Esophagus (tissue), 2 donors: ENCODE data around the gene DNAJB12. TPM values are rescaled to one million over a fixed set of nuclear protein-coding genes. Genes with fewer than 3 reads are reported as not detected.

Source experiments
- H3K27ac ChIP-seq, 2 donors: one replicate each; pipeline ENCODE4 v1.5.1; 2013; ENCODE audit warnings: low read depth in 2 of 2, mild to moderate bottlenecking in 2 of 2, inconsistent platforms in 1 of 2, low read length in 1 of 2, moderate library complexity in 1 of 2
- H3K27me3 ChIP-seq, 2 donors: one replicate each; pipeline ENCODE4 v1.6.1; 2013; ENCODE audit warnings: low read length in 2 of 2, control low read depth in 1 of 2, mild to moderate bottlenecking in 1 of 2; ENCODE audit not compliant: insufficient read depth in 2 of 2, control insufficient read depth in 1 of 2
- H3K36me3 ChIP-seq, 2 donors: one replicate each; pipeline ENCODE4 v1.6.1; 2013; ENCODE audit warnings: low read length in 1 of 2; ENCODE audit not compliant: control insufficient read depth in 2 of 2, insufficient read depth in 2 of 2
- H3K4me1 ChIP-seq, 2 donors: one replicate each; pipeline ENCODE4 v1.6.1; 2013; ENCODE audit warnings: low read length in 1 of 2; ENCODE audit not compliant: control insufficient read depth in 2 of 2, insufficient read depth in 2 of 2
- H3K4me3 ChIP-seq, 2 donors: one replicate each; pipeline ENCODE4 v1.5.1; 2013; ENCODE audit warnings: low read length in 2 of 2, mild to moderate bottlenecking in 2 of 2, low read depth in 1 of 2, moderate library complexity in 1 of 2
- H3K9me3 ChIP-seq, 2 donors: one replicate each; pipeline ENCODE4 v1.6.1; 2013; ENCODE audit warnings: mild to moderate bottlenecking in 2 of 2, low read depth in 1 of 2, low read length in 1 of 2, moderate library complexity in 1 of 2; ENCODE audit not compliant: control insufficient read depth in 2 of 2, insufficient read depth in 1 of 2
- WGBS, 2 donors: extraction: QIAGEN DNeasy Blood & Tissue Kit; methylation state at CpG; one replicate each; pipeline ENCODE4 v1.1.7; 2013; 5-methylcytosine and 5-hydroxymethylcytosine counted together
- polyA plus RNA-seq, 2 donors: library from polyadenylated mRNA; stranded (reverse); fragments of 200-250 nt; gene quantifications; one replicate each; pipeline ENCODE4 v1.2.3, GENCODE V29; 2013
- donor health status: healthy with polysubstance abuse.
- donor health status: Bipolar disorder and iron deficiency.

The DNAJB12 gene
- polyA plus RNA-seq, 2 donors, result 18.4 to 20.7 TPM

- H3K9me3 ChIP-seq, result no peaks in the 10 kb centered on the region
- peaks cover 20 to 44% of the 10 kb centered on the region in 2 donors for H3K4me1 ChIP-seq
- 1 to 2% methylated on average over 35 to 60 of the region's 60 CpGs for WGBS, 2 donors
- H3K27ac ChIP-seq, result peak overlapping the region; percentile 94 to 97
- H3K27me3 ChIP-seq, result no peaks in the 10 kb centered on the region
- no peaks in the 10 kb centered on the region for H3K36me3 ChIP-seq
- peak overlapping the region; percentile 35 to 46 for H3K4me3 ChIP-seq
These were observed 35.1 kb downstream of the DNAJB12 start for GRCh38 chr10:72319416-72320254.

- H3K27ac ChIP-seq, result peak overlapping the region; percentile 94 to 97
- no peaks in the 10 kb centered on the region for H3K27me3 ChIP-seq
- H3K36me3 ChIP-seq, result no peaks in the 10 kb centered on the region
- 60 to 67% methylated on average over 10 of the region's 10 CpGs for WGBS, 2 donors
- peak overlapping the region in 1 of 2 donors; percentile 35 for H3K4me3 ChIP-seq
- no peaks in the 10 kb centered on the region for H3K9me3 ChIP-seq
- H3K4me1 ChIP-seq, result peaks cover 18 to 43% of the 10 kb centered on the region in 2 donors
These were observed 36.1 kb downstream of the DNAJB12 start for GRCh38 chr10:72318418-72319262.

- no peaks in the 10 kb centered on the region for H3K9me3 ChIP-seq
- 60 to 69% methylated on average over 12 of the region's 12 CpGs for WGBS, 2 donors
- peaks cover 12 to 26% of the 10 kb centered on the region in 2 donors for H3K4me1 ChIP-seq
- no peak overlapping the region for H3K4me3 ChIP-seq
- peak overlapping the region in 1 of 2 donors; percentile 93 for H3K27ac ChIP-seq
- no peaks in the 10 kb centered on the region for H3K36me3 ChIP-seq
- H3K27me3 ChIP-seq, result no peaks in the 10 kb centered on the region
These were observed 37.8 kb downstream of the DNAJB12 start for GRCh38 chr10:72316748-72317435.

GRCh38 chr10:72316386-72316700 is 38.4 kb downstream of the DNAJB12 start:
- no peaks in the 10 kb centered on the region for H3K9me3 ChIP-seq
- peaks cover 10 to 24% of the 10 kb centered on the region in 2 donors for H3K4me1 ChIP-seq
- H3K36me3 ChIP-seq, result no peaks in the 10 kb centered on the region
- H3K4me3 ChIP-seq, result no peak overlapping the region
- H3K27ac ChIP-seq, result peak overlapping the region; percentile 77 to 93
- WGBS, 2 donors, result 59 to 68% methylated on average over 3 of the region's 3 CpGs
- no peaks in the 10 kb centered on the region for H3K27me3 ChIP-seq

GRCh38 chr10:72315611-72316385 is 38.9 kb downstream of the DNAJB12 start:
- Histone ChIP-seq H3K9me3 (no peaks in the 10 kb centered on the region), H3K4me3 (no peak overlapping the region), H3K4me1 (peaks cover 9 to 21% of the 10 kb centered on the region in 2 donors), H3K27ac (peak overlapping the region; percentile 77 to 93), H3K27me3 (no peaks in the 10 kb centered on the region), H3K36me3 (no peaks in the 10 kb centered on the region)
- 16 to 18% methylated on average over 2 of the region's 2 CpGs for WGBS, 2 donors

- no peaks in the 10 kb centered on the region for H3K36me3 ChIP-seq
- no peaks in the 10 kb centered on the region for H3K9me3 ChIP-seq
- H3K27ac ChIP-seq, result peak overlapping the region; percentile 77 to 93
- no peak overlapping the region for H3K4me3 ChIP-seq
- H3K4me1 ChIP-seq, result peaks cover 13 to 19% of the 10 kb centered on the region in 2 donors
- 25 to 29% methylated on average over 7 of the region's 7 CpGs for WGBS, 2 donors
- H3K27me3 ChIP-seq, result no peaks in the 10 kb centered on the region
These were observed 39.7 kb downstream of the DNAJB12 start for GRCh38 chr10:72315054-72315453.

- Histone ChIP-seq H3K4me3 (no peak overlapping the region), H3K27me3 (no peaks in the 10 kb centered on the region), H3K9me3 (no peaks in the 10 kb centered on the region), H3K27ac (peak overlapping the region; percentile 59 to 77), H3K4me1 (peaks cover 15 to 25% of the 10 kb centered on the region in 2 donors), H3K36me3 (no peaks in the 10 kb centered on the region)
- WGBS, 2 donors, result 95 to 96% methylated on average over 7 of the region's 7 CpGs
These were observed 40.5 kb downstream of the DNAJB12 start for GRCh38 chr10:72314263-72314662.

GRCh38 chr10:72312865-72313391 is 41.8 kb downstream of the DNAJB12 start:
- peaks cover 18 to 37% of the 10 kb centered on the region in 2 donors for H3K4me1 ChIP-seq
- WGBS, 2 donors, result 94 to 95% methylated on average over 8 of the region's 8 CpGs
- H3K4me3 ChIP-seq, result no peak overlapping the region

More at GRCh38 chr10:72312865-72313391, 41.8 kb downstream of the DNAJB12 start:
- no peaks in the 10 kb centered on the region for H3K27me3 ChIP-seq
- no peaks in the 10 kb centered on the region for H3K36me3 ChIP-seq
- H3K9me3 ChIP-seq, result no peaks in the 10 kb centered on the region
- H3K27ac ChIP-seq, result no peak overlapping the region
